Right hindlimb (tissue), 1 donor: ENCODE results near the gene GRIK5.
A peak's percentile ranks its signal among the peaks of the same experiment; 100 is the strongest.

Experiments used
- DNase-seq: peaks from one replicate; pipeline ENCODE4 v3.0.0-alpha.2; 2018

GRIK5 gene

GRCh38 chr19:42075364-42075615 is 5.3 kb upstream of the GRIK5 start:
- no peak for DNase-seq

GRCh38 chr19:42074513-42075363 is 4.7 kb upstream of the GRIK5 start:
- DNase-seq, result peak; percentile 38

DNA sequence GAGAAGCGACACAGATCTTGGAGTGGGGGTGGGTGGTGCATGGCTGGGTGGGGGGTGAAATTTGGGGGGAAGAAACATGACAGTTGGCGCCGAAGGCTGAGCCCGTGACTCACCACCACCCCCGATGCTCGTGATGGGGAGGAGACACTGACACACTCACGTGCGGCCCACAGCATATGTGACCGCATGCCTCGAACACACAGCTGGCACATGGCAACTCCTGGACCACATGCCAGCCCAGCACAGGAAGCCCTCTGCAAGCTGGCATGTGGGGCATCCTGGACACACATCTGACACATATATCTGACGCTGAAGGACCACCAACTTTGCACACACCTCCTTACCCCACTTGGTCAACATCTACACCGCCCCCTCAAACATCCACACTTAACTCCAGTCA is 1.2 kb upstream of the GRIK5 start:
- no peak for DNase-seq

- DNase-seq, result no peak
These were observed 1.0 kb downstream of the GRIK5 start for GRCh38 chr19:42068756-42069571.

GRCh38 chr19:42068361-42068755 is 1.6 kb downstream of the GRIK5 start:
- DNase-seq, result no peak

- no peak for DNase-seq
These were observed 2.6 kb downstream of the GRIK5 start for GRCh38 chr19:42067315-42067888.

DNA sequence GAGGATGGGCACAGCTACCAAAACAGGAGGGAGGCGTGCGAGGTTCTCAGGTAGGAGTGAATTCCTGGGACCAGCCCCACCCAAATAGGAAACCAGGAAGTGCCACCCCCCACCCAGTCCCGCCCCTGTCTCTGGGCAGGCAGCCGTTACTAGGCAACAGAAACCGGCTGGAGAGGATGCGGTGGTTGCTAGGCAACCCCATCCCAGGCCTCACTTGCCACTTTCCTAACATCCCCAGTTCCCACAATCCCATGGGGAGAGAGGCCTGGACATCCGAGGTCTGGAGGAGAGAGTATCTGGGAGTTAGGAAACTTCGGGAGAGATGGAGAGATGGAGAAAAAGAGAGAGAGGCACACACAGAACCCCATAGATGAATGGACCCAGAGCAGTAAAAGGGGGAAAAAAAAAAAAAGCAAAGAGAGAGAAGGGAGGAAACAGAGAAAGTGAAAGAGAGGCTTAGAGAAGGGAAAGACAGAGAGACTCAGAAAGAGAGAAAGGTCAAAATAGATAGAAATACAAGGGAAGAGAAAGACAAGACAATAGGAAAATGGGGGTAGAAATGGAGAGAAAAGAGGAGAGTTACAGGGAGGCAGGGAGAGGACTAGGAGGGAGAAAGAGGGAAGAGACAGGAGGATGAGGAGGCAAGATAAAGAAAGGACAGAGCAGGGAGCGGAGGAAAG is 3.8 kb downstream of the GRIK5 start:
- DNase-seq, result no peak

GRCh38 chr19:42065511-42065910 is 4.5 kb downstream of the GRIK5 start:
- no peak for DNase-seq

DNA sequence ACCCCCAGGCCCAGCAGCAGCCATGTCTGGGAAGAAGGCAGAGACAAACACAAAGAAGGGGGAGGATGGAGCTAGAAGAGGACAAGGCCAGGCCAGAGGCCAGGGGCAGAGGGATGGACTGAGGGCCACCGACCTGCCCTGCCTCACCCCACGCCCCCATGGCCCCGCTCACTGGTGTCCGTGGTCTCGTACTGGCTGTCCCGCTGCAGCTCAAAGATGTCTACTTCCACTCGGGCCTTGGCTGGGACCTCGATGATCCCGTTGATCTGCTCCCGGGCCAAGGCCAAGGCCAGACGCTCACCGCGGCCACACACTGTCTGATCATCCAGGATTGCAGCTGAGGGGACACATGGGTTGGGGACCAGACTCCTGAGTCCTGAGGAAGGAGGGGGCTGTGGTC is 5.0 kb downstream of the GRIK5 start:
- DNase-seq, result no peak

GRCh38 chr19:42064432-42064831 is 5.6 kb downstream of the GRIK5 start:
- DNase-seq, result no peak

- DNase-seq, result no peak
These were observed 7.6 kb downstream of the GRIK5 start for GRCh38 chr19:42062381-42062780.

GRCh38 chr19:42060117-42060516 is 9.9 kb downstream of the GRIK5 start:
- no peak for DNase-seq

GRCh38 chr19:42059196-42059595 is 10.8 kb downstream of the GRIK5 start:
- DNase-seq, result no peak

DNA sequence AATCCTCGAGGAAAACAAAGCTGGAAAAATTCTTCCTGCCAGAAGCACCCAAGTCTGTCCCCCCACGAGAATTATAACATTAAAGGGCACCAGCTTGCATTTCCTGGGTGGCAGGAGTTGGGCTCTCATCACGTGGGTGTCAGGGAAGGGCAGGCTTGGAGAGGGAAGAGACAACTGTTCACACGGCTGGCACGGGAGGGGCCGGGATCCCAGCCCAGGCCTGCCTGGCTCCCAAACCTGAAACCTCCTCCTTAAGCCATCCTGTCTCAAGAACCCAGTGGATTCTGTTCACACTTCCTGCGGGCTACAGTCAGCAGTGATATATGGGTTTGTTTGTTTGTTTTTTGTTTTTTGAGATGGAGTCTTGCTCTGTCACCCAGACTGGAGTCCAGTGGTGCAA is 12.2 kb downstream of the GRIK5 start:
- DNase-seq, result no peak

DNA sequence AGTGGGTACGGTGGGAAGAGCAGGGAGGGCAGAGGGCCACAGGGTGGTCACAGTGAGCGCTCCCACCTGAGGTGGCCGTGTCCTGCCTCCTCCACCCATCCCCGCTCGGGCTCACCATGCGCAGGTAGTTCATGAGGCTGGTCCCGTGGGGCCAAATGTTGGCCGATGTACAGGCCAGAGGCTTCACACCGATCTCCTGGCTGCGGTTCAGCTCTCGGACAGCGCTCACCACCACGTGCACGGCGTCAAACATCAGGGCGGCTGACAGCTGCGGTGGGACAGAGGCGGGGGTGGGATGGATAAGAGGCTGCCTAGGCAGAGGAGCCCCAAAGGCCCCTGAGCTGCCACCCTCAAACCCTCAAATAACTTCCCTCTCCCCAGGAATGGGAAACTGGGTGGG is 15.8 kb downstream of the GRIK5 start:
- DNase-seq, result no peak

DNA sequence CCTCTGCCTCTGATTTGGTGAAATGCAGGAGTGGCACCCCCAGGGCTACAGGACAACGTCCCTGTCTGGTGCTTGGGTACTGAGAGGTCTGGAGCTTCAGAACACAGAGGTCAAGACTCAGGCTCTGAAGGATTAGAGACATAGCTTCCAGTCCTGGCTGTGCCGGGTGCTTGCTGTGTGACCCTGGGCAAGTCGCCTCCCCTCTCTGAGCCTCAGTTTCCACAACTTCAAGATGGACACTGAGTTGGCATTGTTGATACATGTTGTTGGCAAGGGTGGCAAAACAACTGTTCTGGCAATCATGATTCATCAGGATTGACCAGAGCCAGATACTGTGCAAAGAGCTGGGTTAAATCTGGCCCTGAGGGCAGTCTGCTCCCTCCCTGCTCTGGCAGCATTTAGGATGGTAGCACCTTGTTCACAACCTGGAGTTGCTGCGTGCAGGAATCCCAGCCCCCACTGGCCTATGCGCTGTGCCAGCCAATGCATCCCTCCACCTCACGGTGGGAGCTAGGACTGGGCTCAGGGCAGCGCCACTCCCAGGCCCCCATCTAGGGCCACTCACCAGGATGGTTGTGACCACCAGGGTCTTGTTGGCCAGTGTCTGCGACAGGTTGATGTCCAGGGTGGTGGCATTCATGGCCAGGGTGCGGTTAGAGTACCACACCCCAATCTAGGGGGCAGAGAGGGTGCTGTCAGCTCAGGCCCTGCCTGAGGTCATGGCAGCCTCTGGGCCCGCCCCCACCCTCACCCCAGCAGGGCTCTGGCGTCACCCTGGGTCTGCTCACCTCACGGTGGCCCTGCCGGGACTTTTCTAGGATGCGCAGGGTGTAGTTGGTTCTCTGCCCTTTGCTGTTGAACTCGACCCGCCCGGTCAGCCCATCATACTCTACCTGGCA is 16.7 kb downstream of the GRIK5 start:
- no peak for DNase-seq

DNA sequence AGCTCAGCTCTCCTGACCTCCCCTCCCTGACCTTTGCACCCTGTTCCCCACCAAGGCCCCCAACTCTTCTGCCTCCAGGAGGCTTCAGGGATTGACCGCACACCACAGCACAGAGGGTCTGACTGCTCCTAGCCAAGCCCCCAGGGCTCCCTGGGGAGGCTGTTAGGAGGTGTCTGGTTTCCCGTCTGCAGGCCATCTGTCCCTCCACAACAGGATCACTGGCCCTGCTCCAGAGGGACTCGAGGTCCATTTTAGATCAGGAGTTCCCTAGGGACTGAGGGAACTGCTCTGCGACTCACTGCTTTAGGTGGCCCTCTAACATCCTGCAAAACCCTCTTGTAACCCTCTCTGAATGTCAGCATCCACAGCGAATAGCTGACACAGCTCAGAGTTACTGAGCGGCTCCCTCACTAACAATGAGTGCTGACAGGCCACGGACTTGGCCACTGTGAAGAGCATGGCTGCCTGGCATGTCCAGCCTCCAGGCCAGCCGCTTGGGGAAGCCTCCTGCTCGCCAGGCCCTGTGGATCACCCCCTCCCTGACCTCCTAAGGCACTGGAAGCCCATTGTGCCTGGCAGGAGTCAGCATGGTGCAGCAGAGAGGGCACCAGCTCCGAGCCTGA is 17.7 kb downstream of the GRIK5 start:
- DNase-seq, result no peak

GRCh38 chr19:42051166-42052115 is 18.6 kb downstream of the GRIK5 start:
- DNase-seq, result no peak

DNA sequence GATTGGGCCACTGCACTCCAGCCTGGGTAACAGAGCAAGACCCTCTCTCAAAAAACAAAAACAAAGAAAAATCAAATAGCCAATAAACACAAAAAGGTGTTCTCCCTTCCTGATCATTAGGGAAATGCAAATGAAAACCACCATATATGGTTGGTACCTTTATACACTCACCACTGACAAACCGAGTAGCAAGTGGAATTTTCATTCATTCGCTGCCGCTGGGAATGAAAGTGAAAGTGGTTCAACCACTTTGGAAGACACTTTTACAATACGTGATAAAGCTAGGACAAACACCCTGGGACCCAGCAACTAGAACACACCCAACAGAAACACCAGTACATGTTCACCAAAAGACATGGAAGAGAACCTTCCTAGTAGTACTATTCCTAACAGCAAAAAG is 21.0 kb downstream of the GRIK5 start:
- no peak for DNase-seq

DNA sequence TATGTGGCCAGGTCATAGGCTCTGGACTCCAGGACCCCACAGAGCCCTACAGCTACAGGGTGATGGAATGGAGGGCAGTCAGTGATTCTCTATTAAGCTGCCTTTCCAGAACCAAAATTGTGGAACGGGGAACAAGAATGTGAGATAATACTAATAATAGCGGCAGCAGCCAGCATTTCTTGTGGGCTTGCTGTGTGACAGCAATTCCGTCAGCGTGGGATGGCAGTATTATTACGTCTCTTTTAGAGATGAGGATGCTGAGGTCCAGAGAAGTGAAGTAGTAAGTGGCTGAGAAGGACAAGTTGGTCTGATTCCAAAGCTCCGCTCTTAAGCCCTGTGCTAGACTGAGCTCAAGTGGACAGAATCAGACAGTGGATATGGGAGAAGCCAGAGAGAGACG is 24.4 kb downstream of the GRIK5 start:
- DNase-seq, result no peak
